Measurements from ENCODE around the gene SELL. TPM values are rescaled to one million over a fixed set of nuclear protein-coding genes. Genes with fewer than 3 reads are reported as not detected.

The SELL gene
- total and polyA plus RNA-seq, 9 donors = 0.36 to 11.0 (median 1.2) TPM

- WGBS, 3 donors = 57 to 63% (median 59%) methylated on average over 4 of the region's 4 CpGs
- no peak for DNase-seq
These were observed 20.0 kb upstream of the SELL start for GRCh38 chr1:169731446-169731845.

DNA sequence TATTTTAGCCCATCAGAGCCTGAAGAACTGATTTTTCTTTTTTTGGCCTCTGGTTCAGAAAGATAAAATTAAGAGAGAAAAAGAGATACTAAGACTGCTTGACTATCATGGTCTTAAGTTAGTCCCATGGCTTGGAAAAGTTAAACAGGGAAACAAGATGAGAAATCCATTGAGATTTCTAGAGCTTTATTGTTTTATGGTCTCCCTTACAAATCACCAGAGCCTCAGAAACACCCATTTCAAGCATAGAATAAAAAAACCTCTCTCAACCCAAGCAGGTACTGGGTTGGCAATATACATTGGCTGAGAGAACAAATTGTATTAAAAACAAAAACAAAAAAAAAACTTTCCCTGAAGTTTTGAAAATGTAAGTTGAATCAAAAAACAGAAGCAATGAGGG, 18.6 kb upstream of the SELL start:
- intact Hi-C loops (cut with DNase I) = no loop called here
- no peak for DNase-seq
- no peaks in the 10 kb centered on the region for H3K9me3 ChIP-seq
- TF ChIP-seq EP300 (IDR thresholded peaks at IDR 0.05) = no peak
- TF ChIP-seq, protein P1, sequence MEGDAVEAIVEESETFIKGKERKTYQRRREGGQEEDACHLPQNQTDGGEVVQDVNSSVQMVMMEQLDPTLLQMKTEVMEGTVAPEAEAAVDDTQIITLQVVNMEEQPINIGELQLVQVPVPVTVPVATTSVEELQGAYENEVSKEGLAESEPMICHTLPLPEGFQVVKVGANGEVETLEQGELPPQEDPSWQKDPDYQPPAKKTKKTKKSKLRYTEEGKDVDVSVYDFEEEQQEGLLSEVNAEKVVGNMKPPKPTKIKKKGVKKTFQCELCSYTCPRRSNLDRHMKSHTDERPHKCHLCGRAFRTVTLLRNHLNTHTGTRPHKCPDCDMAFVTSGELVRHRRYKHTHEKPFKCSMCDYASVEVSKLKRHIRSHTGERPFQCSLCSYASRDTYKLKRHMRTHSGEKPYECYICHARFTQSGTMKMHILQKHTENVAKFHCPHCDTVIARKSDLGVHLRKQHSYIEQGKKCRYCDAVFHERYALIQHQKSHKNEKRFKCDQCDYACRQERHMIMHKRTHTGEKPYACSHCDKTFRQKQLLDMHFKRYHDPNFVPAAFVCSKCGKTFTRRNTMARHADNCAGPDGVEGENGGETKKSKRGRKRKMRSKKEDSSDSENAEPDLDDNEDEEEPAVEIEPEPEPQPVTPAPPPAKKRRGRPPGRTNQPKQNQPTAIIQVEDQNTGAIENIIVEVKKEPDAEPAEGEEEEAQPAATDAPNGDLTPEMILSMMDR (IDR thresholded peaks at IDR 0.05) = no peak
- no peak for TF ChIP-seq POLR2A (IDR thresholded peaks at IDR 0.05)
- H3K4me1 ChIP-seq (ENCODE audit: insufficient read depth) = no peaks in the 10 kb centered on the region
- no peaks in the 10 kb centered on the region for H3K27me3 ChIP-seq
- H3K36me3 ChIP-seq = no peaks in the 10 kb centered on the region
- H3K27ac ChIP-seq = no peak overlapping the region
- no peak overlapping the region for H3K4me3 ChIP-seq

More at GRCh38 chr1:169731446-169731845, 20.0 kb upstream of the SELL start:
- TF ChIP-seq, protein P1 (IDR thresholded peaks at IDR 0.05) = no peak
- TF ChIP-seq POLR2A (IDR thresholded peaks at IDR 0.05) (no peak), EP300 (IDR thresholded peaks at IDR 0.05) (no peak)
- Histone ChIP-seq H3K27me3 (no peaks in the 10 kb centered on the region), H3K9me3 (no peaks in the 10 kb centered on the region), H3K4me3 (no peak overlapping the region), H3K36me3 (no peaks in the 10 kb centered on the region), H3K4me1 (ENCODE audit: insufficient read depth) (no peaks in the 10 kb centered on the region), H3K27ac (no peak overlapping the region)
- intact Hi-C loops (cut with DNase I) = no loop called here

DNA sequence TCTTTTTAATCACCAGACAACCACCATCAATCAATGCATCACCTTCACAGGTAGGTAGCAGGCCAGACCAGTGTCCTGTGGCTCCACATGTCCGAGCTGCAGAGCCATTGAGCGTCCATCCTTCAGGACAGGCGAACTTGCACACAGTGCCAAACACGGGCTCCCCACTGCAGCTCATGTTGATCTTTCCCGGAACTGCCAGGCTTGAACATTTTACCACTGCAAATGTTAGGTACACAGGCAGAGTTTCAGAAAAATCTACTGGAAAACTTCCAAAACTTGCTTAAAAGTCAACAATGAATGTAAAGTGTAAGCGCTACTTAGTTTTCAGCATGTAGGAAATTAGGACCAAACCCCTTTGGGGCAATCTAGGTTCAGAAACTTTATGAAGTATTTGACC, 15.9 kb upstream of the SELL start:
- H3K4me1 ChIP-seq (ENCODE audit: insufficient read depth) = no peaks in the 10 kb centered on the region
- H3K4me3 ChIP-seq = no peak overlapping the region
- intact Hi-C loops (cut with DNase I) = no loop called here
- H3K9me3 ChIP-seq = no peaks in the 10 kb centered on the region
- H3K36me3 ChIP-seq = no peaks in the 10 kb centered on the region
- TF ChIP-seq, protein P1 (IDR thresholded peaks at IDR 0.05) = no peak
- TF ChIP-seq EP300 (IDR thresholded peaks at IDR 0.05) = no peak
- no peak for TF ChIP-seq POLR2A (IDR thresholded peaks at IDR 0.05)
- no peaks in the 10 kb centered on the region for H3K27me3 ChIP-seq
- no peak overlapping the region for H3K27ac ChIP-seq
- WGBS, 3 donors = 85 to 91% (median 90%) methylated on average over 6 of the region's 6 CpGs
- DNase-seq = no peak

DNA sequence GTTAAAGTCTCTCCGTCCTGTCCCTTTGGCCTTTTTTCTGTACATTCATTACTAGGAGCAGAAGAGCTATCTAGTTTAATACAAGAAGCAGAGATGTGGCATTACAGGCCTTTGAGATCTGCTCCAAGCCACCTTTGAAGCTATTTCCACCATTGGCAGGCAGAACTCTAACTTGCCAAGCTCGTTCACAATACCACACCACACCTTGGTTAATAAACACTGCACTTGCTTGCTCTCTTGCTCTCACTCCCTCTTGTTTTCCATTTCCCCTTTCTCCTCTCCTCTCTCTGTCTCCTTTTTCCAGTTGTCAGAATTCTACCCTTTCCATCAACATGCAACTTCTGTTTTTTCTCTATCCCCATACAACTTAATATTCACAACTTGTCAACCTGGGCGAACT, 15.4 kb upstream of the SELL start:
- DNase-seq = no peak
- intact Hi-C loops (cut with DNase I) = no loop called here
- no peak for TF ChIP-seq POLR2A (IDR thresholded peaks at IDR 0.05)
- no peak for TF ChIP-seq EP300 (IDR thresholded peaks at IDR 0.05)
- TF ChIP-seq, protein P1 (IDR thresholded peaks at IDR 0.05) = no peak
- Histone ChIP-seq H3K36me3 (no peaks in the 10 kb centered on the region), H3K4me1 (ENCODE audit: insufficient read depth) (no peaks in the 10 kb centered on the region), H3K27me3 (no peaks in the 10 kb centered on the region), H3K27ac (no peak overlapping the region), H3K9me3 (no peaks in the 10 kb centered on the region), H3K4me3 (no peak overlapping the region)
- WGBS, 3 donors = 88 to 91% (median 89%) methylated on average over 3 of the region's 3 CpGs

GRCh38 chr1:169725930-169726329, 14.5 kb upstream of the SELL start:
- Histone ChIP-seq H3K27me3 (no peaks in the 10 kb centered on the region), H3K4me1 (ENCODE audit: insufficient read depth) (no peaks in the 10 kb centered on the region), H3K4me3 (no peak overlapping the region), H3K9me3 (no peaks in the 10 kb centered on the region), H3K36me3 (no peaks in the 10 kb centered on the region), H3K27ac (no peak overlapping the region)
- DNase-seq = no peak
- intact Hi-C loops (cut with DNase I) = no loop called here
- whole genome bisulfite sequencing, 3 donors = 69 to 77% (median 73%) methylated on average over 3 of the region's 3 CpGs
- TF ChIP-seq POLR2A (IDR thresholded peaks at IDR 0.05) = no peak
- no peak for TF ChIP-seq EP300 (IDR thresholded peaks at IDR 0.05)
- TF ChIP-seq, protein P1 (IDR thresholded peaks at IDR 0.05) = no peak

Data from ovary (tissue), 9 donors.